Nephron (organoid): ENCODE results near the gene ABHD5.

ENCODE experiments used
- H3K27ac Mint-ChIP-seq, 3 experiments: 2 replicates each; pipeline ENCODE4 v1.8.0; 2020; ENCODE audit warnings: mixed read lengths in 3 of 3, mild to moderate bottlenecking in 2 of 3, moderate library complexity in 1 of 3
- H3K27me3 Mint-ChIP-seq: 2 replicates; pipeline ENCODE4 v1.8.0; 2021; ENCODE audit warnings: low read depth, mild to moderate bottlenecking, moderate library complexity, mixed read lengths
- H3K36me3 Mint-ChIP-seq: 2 replicates; pipeline ENCODE4 v1.8.0; 2020; ENCODE audit warnings: low read depth, mixed read lengths
- H3K4me1 Mint-ChIP-seq: 2 replicates; pipeline ENCODE4 v1.8.0; 2020; ENCODE audit warnings: mixed read lengths
- H3K4me3 Mint-ChIP-seq, 3 experiments: 2 replicates each; pipeline ENCODE4 v1.8.0; 2020; ENCODE audit warnings: mild to moderate bottlenecking in 3 of 3, mixed read lengths in 3 of 3, moderate library complexity in 2 of 3
- H3K9me3 Mint-ChIP-seq: 2 replicates; pipeline ENCODE4 v1.8.0; 2020; ENCODE audit warnings: mixed read lengths
- CTCF ChIP-seq, 3 experiments: fragments of 200-600 bp; sonication (generic); IDR thresholded peaks; one replicate each; pipeline ENCODE4 v1.5.0; 2021; ENCODE audit warnings: antibody characterized with exemption in 3 of 3; ENCODE audit not compliant: unreplicated experiment in 3 of 3

Gene ABHD5

GRCh38 chr3:43759938-43760337 lies 69.2 kb downstream of the ABHD5 start:
- no peaks in the 10 kb centered on the region for H3K9me3 Mint-ChIP-seq
- TF ChIP-seq CTCF (IDR thresholded peaks at IDR 0.05; ENCODE audit: unreplicated experiment in 3 of 3), result no peak
- H3K4me3 Mint-ChIP-seq, result no peak overlapping the region
- peaks cover 6% of the 10 kb centered on the region for H3K27me3 Mint-ChIP-seq
- H3K4me1 Mint-ChIP-seq, result peaks cover 8% of the 10 kb centered on the region
- no peaks in the 10 kb centered on the region for H3K36me3 Mint-ChIP-seq
- no peak overlapping the region for H3K27ac Mint-ChIP-seq

GRCh38 chr3:43760938-43761337 lies 70.2 kb downstream of the ABHD5 start:
- Mint-ChIP-seq H3K27ac (no peak overlapping the region), H3K4me3 (no peak overlapping the region), H3K9me3 (no peaks in the 10 kb centered on the region), H3K4me1 (peaks cover 14% of the 10 kb centered on the region), H3K27me3 (peaks cover 6% of the 10 kb centered on the region), H3K36me3 (no peaks in the 10 kb centered on the region)
- TF ChIP-seq CTCF (IDR thresholded peaks at IDR 0.05; ENCODE audit: unreplicated experiment in 3 of 3), result no peak

GRCh38 chr3:43762451-43762850 lies 71.7 kb downstream of the ABHD5 start:
- Mint-ChIP-seq H3K36me3 (no peaks in the 10 kb centered on the region), H3K27ac (no peak overlapping the region), H3K9me3 (no peaks in the 10 kb centered on the region), H3K27me3 (peaks cover 8% of the 10 kb centered on the region), H3K4me3 (no peak overlapping the region), H3K4me1 (peaks cover 14% of the 10 kb centered on the region)
- TF ChIP-seq CTCF (IDR thresholded peaks at IDR 0.05; ENCODE audit: unreplicated experiment in 3 of 3), result no peak

GRCh38 chr3:43764056-43764455 lies 73.3 kb downstream of the ABHD5 start:
- Mint-ChIP-seq H3K4me1 (peaks cover 19% of the 10 kb centered on the region), H3K27me3 (peaks cover 21% of the 10 kb centered on the region), H3K9me3 (no peaks in the 10 kb centered on the region), H3K4me3 (no peak overlapping the region), H3K36me3 (no peaks in the 10 kb centered on the region), H3K27ac (no peak overlapping the region)
- TF ChIP-seq CTCF (IDR thresholded peaks at IDR 0.05; ENCODE audit: unreplicated experiment in 3 of 3), result no peak

GRCh38 chr3:43764471-43764870 lies 73.7 kb downstream of the ABHD5 start:
- peaks cover 20% of the 10 kb centered on the region for H3K4me1 Mint-ChIP-seq
- no peaks in the 10 kb centered on the region for H3K9me3 Mint-ChIP-seq
- TF ChIP-seq CTCF (IDR thresholded peaks at IDR 0.05; ENCODE audit: unreplicated experiment in 3 of 3), result no peak
- no peak overlapping the region for H3K4me3 Mint-ChIP-seq
- H3K27ac Mint-ChIP-seq, result no peak overlapping the region
- peaks cover 21% of the 10 kb centered on the region for H3K27me3 Mint-ChIP-seq
- H3K36me3 Mint-ChIP-seq, result no peaks in the 10 kb centered on the region

- Mint-ChIP-seq H3K27ac (no peak overlapping the region), H3K27me3 (peaks cover 21% of the 10 kb centered on the region), H3K9me3 (no peaks in the 10 kb centered on the region), H3K36me3 (no peaks in the 10 kb centered on the region), H3K4me1 (peaks cover 20% of the 10 kb centered on the region), H3K4me3 (no peak overlapping the region)
- no peak for TF ChIP-seq CTCF (IDR thresholded peaks at IDR 0.05; ENCODE audit: unreplicated experiment in 3 of 3)
Measured at GRCh38 chr3:43765521-43765971, 74.8 kb downstream of the ABHD5 start.
